ENCODE results near the gene CYP4B1. TPM values are rescaled to one million over a fixed set of nuclear protein-coding genes. Genes with fewer than 3 reads are reported as not detected.

CYP4B1 gene
- total RNA-seq, 1 experiment from 2014 or later = 0.24 TPM

DNA sequence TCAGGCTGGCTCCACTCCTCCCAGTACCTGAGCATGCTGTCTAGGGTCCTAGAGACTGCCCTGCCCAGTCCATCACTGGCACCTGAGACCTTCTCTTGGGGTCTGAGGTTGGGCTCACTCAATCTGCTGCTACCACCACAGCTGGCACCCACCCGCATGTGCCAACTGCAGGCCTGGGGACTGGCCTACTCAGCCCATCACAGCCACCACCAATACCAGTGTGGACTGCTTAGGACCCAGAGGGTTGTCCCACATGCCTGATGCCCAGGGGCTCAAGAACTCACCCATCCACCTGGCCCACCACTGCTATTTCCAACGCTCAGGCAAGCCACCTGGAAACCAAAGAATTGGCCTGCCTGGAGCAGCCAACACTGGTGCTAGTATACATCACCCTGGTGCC lies 63.5 kb downstream of the CYP4B1 start (continued):
- TF ChIP-seq, protein P1, sequence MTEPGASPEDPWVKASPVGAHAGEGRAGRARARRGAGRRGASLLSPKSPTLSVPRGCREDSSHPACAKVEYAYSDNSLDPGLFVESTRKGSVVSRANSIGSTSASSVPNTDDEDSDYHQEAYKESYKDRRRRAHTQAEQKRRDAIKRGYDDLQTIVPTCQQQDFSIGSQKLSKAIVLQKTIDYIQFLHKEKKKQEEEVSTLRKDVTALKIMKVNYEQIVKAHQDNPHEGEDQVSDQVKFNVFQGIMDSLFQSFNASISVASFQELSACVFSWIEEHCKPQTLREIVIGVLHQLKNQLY (CRISPR knock-in tag; IDR thresholded peaks at IDR 0.05) = no peak
- TF ChIP-seq ZNF423 (CRISPR knock-in tag; IDR thresholded peaks at IDR 0.05) (no peak), E2F1 (CRISPR knock-in tag; IDR thresholded peaks at IDR 0.05) (no peak), ZNF396 (CRISPR knock-in tag; IDR thresholded peaks at IDR 0.05; ENCODE audit: borderline replicate concordance) (no peak), NFE2L1 (CRISPR knock-in tag; IDR thresholded peaks at IDR 0.05) (no peak), ZNF671 (CRISPR knock-in tag; IDR thresholded peaks at IDR 0.05) (no peak), GABPB1 (CRISPR knock-in tag; IDR thresholded peaks at IDR 0.05) (no peak), FOXP1 (CRISPR knock-in tag; IDR thresholded peaks at IDR 0.05; ENCODE audit: borderline replicate concordance) (no peak), ARID4B (CRISPR knock-in tag; IDR thresholded peaks at IDR 0.05; ENCODE audit: borderline replicate concordance) (no peak), IRF1 (CRISPR knock-in tag; IDR thresholded peaks at IDR 0.05) (no peak), NFATC4 (CRISPR knock-in tag; IDR thresholded peaks at IDR 0.05) (no peak), E2F5 (CRISPR knock-in tag; IDR thresholded peaks at IDR 0.05) (no peak), SMAD4 (CRISPR knock-in tag; IDR thresholded peaks at IDR 0.05) (no peak), FOXK1 (CRISPR knock-in tag; IDR thresholded peaks at IDR 0.05) (no peak)
- TF ChIP-seq, protein P2, sequence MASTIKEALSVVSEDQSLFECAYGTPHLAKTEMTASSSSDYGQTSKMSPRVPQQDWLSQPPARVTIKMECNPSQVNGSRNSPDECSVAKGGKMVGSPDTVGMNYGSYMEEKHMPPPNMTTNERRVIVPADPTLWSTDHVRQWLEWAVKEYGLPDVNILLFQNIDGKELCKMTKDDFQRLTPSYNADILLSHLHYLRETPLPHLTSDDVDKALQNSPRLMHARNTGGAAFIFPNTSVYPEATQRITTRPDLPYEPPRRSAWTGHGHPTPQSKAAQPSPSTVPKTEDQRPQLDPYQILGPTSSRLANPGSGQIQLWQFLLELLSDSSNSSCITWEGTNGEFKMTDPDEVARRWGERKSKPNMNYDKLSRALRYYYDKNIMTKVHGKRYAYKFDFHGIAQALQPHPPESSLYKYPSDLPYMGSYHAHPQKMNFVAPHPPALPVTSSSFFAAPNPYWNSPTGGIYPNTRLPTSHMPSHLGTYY (CRISPR knock-in tag; IDR thresholded peaks at IDR 0.05) = no peak

Other genes with a start within 250 kb of the CYP4B1 start
- not detected in 3 replicates for gene KNCN, start 247.4 kb upstream of the CYP4B1 start, total RNA-seq (2021)
- gene MKNK1, start 194.8 kb upstream of the CYP4B1 start, total RNA-seq (2021) = 17.5 to 18.6 TPM (median 18.0 TPM) in 3 replicates
- 3.1 to 4.0 TPM (median 3.4 TPM) in 3 replicates for gene MOB3C, start 182.2 kb upstream of the CYP4B1 start, total RNA-seq (2021)
- 35.7 to 45.5 TPM (median 44.5 TPM) in 3 replicates for gene ATPAF1, start 130.7 kb upstream of the CYP4B1 start, total RNA-seq (2021)
- 0.17 to 0.21 TPM (median 0.18 TPM) in 3 replicates for gene TEX38, start 127.2 kb upstream of the CYP4B1 start, total RNA-seq (2021)
- gene EFCAB14, start 79.9 kb upstream of the CYP4B1 start, total RNA-seq (2021) = 38.4 to 46.2 TPM (median 39.1 TPM) in 3 replicates
- gene CYP4A11, start 142.4 kb downstream of the CYP4B1 start, total RNA-seq (2021) = 0.11 to 0.53 TPM (median 0.23 TPM) in 3 replicates
- gene CYP4X1, start 224.6 kb downstream of the CYP4B1 start, total RNA-seq (2021) = 1.3 to 1.9 TPM (median 1.4 TPM) in 3 replicates